ENCODE results near the gene CFAP141. TPM values are rescaled to one million over a fixed set of nuclear protein-coding genes. Genes with fewer than 3 reads are reported as not detected.
"Not testable (repeated sequence)": the region's sequence is repeated elsewhere in the genome, so short reads cannot be mapped to it uniquely, and the experiment has no call there.

CFAP141 gene
- not detected for total RNA-seq
- long read RNA-seq: 0 reads

GRCh38 chr1:154206196-154206595 lies at the start of gene CFAP141:
Gene CFAP141 (minus strand): TSS chr1:154206333. CDS start chr1:154206307, 26 bp downstream.
- no peak for DNase-seq
- intact Hi-C loops (cut with DNase I): loop anchor here (10.0 kb wide), 1 partner anchor 59 kb away; no protein-coding TSS in a partner anchor
- no peak for ATAC-seq (ENCODE audit: poor library complexity)

DNA sequence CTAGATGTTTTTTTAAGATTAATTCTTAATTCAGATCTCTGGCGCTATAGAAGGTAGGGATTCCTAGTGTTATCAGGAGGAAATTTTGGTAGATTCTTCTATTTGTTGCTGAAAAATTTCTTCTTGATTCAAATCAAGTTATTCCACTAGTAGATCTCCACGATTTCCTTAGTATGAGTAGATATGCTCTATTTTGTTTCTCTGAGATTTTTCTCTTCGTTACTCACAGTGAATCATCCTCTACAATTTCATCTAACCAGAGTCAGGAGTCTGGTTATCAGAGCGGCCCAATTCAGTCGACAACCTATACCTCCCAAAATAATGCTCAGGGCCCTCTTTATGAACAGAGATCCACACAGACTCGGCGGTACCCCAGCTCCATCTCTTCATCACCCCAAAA lies 47.5 kb upstream of the CFAP141 start:
- intact Hi-C loops (cut with DNase I): no loop called here
- no peak for ATAC-seq (ENCODE audit: poor library complexity)
- no peak for DNase-seq

DNA sequence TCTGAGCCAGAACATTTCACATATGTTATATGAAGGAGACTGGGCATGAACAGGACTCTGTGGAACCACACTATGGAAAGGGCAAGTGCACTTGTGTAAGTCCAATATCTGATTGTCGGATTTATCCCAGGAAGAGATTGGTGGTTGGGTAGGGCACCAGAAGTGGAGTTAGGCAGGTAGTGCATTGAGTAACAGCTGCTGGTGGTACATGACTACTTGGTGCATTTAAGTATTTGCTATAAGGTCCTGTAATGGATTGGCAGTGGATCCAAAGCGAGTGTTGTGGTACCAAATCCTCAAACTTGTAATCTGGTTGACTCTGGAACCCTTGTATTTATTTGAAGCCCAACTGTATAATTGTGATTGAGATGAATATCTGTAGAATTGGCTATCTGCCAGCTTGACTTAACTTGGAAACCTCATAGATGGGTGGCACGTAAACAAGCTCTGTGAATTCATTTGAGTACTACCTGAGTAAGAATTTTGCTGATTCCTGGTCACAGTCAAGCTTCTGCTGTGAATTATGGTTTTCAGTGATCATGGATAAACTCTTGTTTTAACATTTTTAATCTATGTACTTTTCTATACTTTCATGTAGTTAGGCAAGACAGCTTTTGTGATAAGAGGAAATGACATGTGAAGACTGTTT lies 35.7 kb upstream of the CFAP141 start:
- no peak for ATAC-seq (ENCODE audit: poor library complexity)
- intact Hi-C loops (cut with DNase I): no loop called here
- DNase-seq: no peak

DNA sequence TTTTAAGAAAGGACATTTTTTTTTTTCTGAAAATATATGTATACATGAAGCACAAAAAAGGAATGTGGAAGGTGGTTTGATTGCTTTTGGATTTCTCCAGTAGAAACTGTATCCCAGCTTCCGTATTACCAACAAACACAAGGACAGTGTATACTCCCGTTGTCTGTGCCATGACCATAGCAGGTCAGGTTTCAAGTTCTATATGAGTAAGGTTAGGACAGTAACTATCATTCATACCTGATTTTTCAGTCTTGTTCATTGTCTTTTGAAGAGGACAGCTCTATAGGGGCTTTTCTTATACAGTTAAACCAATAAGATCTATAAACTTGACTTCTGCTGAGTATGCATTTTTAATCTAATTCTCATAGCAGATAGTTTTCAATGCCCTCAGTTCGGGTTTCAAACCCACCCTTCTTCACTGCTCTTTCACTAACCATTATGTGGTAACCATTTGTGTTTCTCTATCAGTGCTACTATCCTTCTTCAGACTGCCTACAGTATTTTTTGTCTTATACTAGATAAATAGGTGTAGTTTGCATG lies 34.2 kb upstream of the CFAP141 start:
- ATAC-seq (ENCODE audit: poor library complexity) (no peak), DNase-seq (no peak)
- intact Hi-C loops (cut with DNase I): no loop called here

DNA sequence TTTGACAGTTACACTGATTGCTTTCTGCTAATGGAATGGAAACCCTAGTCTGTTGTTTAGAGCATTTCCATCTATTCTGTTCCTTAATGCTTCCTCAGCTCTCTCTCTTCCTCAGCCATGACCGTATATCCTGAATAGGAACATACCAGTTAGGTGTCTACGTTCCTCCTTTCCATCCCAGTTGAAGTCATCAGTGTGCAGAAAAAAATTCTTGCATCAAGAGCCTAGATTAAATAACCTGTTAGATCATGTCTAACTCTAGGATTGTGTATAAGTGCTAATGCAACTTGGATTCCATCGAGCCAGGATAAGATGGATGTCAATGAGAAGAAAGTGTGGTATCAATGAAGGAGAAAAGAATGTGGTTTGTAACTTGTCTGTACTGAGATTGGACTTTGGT lies 33.4 kb upstream of the CFAP141 start:
- ATAC-seq (ENCODE audit: poor library complexity) (no peak), DNase-seq (no peak)
- intact Hi-C loops (cut with DNase I): no loop called here

DNA sequence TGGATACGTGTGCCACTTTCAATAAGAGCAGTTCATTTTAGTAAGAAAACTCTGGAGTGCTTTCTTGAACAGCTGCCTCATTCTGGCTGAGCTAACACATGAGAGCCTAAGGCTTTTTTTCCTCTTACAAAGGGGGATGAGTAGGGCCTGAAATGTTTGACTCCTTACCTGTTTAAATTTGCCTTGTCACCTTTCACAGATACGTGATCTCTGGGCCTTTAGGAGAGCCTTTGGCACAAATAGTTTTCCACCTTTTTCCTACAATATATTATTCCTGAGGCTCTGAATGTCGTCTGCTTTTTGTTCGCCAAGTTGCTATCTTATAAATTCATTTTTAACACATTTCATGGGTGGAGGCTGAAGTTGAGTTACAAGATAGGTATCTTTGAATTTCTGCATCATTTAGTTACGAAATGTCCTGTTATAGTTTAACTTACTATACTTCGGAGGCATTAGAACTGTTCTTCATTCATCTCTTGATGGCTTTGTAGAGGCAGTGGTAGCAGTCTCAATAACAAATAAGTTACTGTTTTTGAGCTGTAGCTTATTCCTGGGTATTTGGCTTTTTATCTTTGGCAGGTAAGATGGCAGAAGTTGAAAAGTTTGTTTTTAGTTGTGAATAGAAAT lies 31.9 kb upstream of the CFAP141 start:
- intact Hi-C loops (cut with DNase I): no loop called here

DNA sequence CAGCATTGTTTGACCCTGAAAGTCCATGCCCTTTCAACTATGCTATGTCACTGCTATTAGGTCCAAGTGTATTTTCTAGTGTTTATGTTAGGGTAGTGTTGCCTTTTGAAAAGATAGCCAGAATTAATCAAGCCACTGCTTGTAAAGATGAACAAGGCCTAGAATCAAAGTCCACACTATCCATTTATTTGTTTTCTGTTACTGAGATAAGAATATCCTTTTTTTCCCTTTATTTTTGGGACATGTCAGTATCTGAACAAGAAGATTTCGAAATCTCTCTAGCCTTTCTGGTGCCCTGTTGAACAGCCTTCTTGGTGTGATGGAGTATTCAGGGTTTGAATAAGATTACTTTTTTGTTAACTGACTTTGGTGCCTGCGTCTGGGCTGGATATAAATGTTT lies 31.3 kb upstream of the CFAP141 start:
- ATAC-seq (ENCODE audit: poor library complexity) (no peak), DNase-seq (no peak)
- intact Hi-C loops (cut with DNase I): no loop called here

More for the DNA sequence above, 31.9 kb upstream of the CFAP141 start:
- no peak for ATAC-seq (ENCODE audit: poor library complexity)
- no peak for DNase-seq

- ATAC-seq (ENCODE audit: poor library complexity) (no peak), DNase-seq (no peak)
- intact Hi-C loops (cut with DNase I): no loop called here
Observed at GRCh38 chr1:154236855-154237254, 30.7 kb upstream of the CFAP141 start.

GRCh38 chr1:154233127-154233526 lies 27.0 kb upstream of the CFAP141 start:
- intact Hi-C loops (cut with DNase I); ATAC-seq (ENCODE audit: poor library complexity); DNase-seq: not testable (repeated sequence)

- DNase-seq; intact Hi-C loops (cut with DNase I); ATAC-seq (ENCODE audit: poor library complexity): not testable (repeated sequence)
Observed at GRCh38 chr1:154231112-154231511, 25.0 kb upstream of the CFAP141 start.

DNA sequence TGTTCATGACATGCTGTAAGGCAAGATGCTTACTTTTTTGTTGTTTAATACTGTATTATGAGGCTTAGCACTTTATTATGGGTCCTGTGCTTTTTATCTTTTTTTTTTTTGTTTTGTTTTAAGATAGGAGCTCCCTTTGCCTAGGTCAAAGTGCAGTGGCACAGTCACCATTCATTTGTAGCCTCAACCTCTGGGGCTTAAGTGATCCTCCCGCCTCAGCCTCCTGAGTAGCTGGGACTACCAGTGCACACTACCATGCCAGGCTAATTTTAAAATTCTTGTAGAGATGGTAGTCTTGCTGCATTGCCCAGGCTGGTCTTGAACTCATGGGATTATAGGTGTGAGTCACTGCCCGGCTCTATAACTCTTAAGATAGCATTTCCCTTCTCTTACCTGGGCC lies 19.2 kb upstream of the CFAP141 start:
- ATAC-seq (ENCODE audit: poor library complexity): no peak
- intact Hi-C loops (cut with DNase I): no loop called here
- no peak for DNase-seq

DNA sequence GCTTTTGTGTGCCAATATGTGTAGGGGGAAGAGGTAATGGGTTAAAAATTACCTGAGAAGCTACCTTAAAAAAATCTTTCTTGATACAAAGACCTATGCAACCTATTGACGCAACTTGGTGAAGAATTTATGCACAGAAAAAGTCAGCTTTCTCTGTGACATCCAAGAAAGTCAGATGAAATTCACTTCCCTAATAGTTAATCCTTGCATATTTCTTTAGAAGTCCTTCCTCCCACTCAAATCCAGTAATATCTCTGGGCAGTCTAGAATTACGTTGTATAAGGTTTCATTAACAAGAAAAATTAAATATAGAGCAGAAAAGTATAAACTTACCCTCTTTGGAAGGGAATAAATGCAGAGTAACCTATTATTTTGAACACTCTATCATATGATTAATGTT lies 17.5 kb upstream of the CFAP141 start:
- intact Hi-C loops (cut with DNase I): no loop called here
- no peak for ATAC-seq (ENCODE audit: poor library complexity)

DNA sequence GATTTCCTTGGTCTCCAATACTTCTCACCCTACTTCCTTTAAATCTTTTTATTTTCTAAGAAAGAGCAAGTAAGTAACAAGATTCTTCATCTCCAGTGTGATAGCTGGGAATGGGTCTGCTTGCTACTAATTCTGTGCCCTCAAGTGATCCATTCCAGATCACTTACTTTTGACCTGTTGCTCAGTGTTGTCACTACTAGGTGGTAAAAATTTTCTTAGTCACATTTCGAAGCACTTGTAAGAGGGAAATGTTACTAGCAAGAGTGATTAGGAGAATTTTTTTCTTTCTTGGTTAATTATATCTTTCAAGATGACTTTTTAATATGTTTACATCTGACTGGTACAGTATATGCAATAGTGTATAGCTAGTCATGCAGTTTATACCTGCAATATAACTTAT lies 16.8 kb upstream of the CFAP141 start:
- intact Hi-C loops (cut with DNase I): no loop called here
- no peak for DNase-seq
- ATAC-seq (ENCODE audit: poor library complexity): no peak

More for the DNA sequence above, 17.5 kb upstream of the CFAP141 start:
- DNase-seq: no peak

GRCh38 chr1:154222518-154222917 lies 16.4 kb upstream of the CFAP141 start:
- no peak for DNase-seq
- intact Hi-C loops (cut with DNase I): no loop called here
- no peak for ATAC-seq (ENCODE audit: poor library complexity)

GRCh38 chr1:154221278-154222001 lies 15.3 kb upstream of the CFAP141 start:
- DNase-seq: peak; percentile 75
- intact Hi-C loops (cut with DNase I): no loop called here
- ATAC-seq (ENCODE audit: poor library complexity): peak; percentile 40

DNA sequence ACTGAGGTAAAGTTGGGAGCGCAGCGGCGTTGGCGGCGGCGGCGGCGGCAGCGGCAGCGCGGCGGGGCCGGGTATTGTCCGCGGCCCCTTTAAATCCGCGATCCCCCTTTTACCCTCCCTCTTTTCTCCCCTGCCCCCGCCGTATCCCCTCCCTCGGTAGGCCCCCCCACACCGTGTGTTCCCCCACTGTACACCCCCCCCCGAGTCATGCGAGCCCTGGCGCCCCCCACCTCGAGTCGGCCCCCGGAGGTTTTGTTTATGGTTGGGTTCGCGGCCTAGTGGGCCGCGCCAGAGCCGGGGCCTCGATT lies 14.8 kb upstream of the CFAP141 start:
- DNase-seq: no peak
- no peak for ATAC-seq (ENCODE audit: poor library complexity)
- intact Hi-C loops (cut with DNase I): no loop called here

- intact Hi-C loops (cut with DNase I): no loop called here
- DNase-seq (peak; percentile 100), ATAC-seq (ENCODE audit: poor library complexity) (peak; percentile 97)
Observed at GRCh38 chr1:154220071-154220969, 14.2 kb upstream of the CFAP141 start, which contains the start of gene UBAP2L. Gene UBAP2L (plus strand): TSS chr1:154220955. CDS start chr1:154225124, 4,169 bp downstream.

DNA sequence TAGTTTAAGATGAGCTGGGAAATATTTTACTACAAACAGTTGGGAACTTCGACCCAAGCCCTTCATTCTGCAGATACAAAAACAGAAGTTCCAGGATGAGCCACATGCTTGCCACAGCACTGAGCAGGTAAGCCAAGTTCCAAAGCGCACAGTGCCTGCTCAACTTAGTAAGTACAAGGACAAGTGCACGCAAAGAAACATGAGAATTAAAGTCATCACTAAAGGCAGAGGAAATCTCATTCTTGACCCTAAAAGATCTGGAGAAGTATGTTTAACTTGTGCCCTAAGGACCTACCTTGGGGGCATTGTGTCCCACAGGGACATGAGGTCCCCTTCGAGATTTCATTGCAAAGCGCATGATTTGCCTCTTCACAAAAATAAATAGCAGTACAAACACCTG lies 13.4 kb upstream of the CFAP141 start:
- intact Hi-C loops (cut with DNase I): no loop called here
- no peak for ATAC-seq (ENCODE audit: poor library complexity)

GRCh38 chr1:154218545-154218944 lies 12.4 kb upstream of the CFAP141 start:
- intact Hi-C loops (cut with DNase I): no loop called here
- DNase-seq: no peak
- no peak for ATAC-seq (ENCODE audit: poor library complexity)

More for the DNA sequence above, 13.4 kb upstream of the CFAP141 start:
- no peak for DNase-seq

Data from Right ventricle myocardium superior (tissue), 1 donor.